C4-2B (cell line): ENCODE measurements around the gene RC3H1.
"Not testable (repeated sequence)": the region's sequence is repeated elsewhere in the genome, so short reads cannot be mapped to it uniquely, and the experiment has no call there.

Source experiments
- H3K27ac ChIP-seq: fragments of 450-650 bp; 2 replicates; pipeline ENCODE4 v1.5.1; 2017
- CTCF ChIP-seq: fragments of 450-650 bp; conservative IDR thresholded peaks from 2 replicates; pipeline ENCODE4 v1.5.1; 2017; ENCODE audit warnings: mild to moderate bottlenecking
- ZFX ChIP-seq: fragments of 450-650 bp; IDR thresholded peaks from 2 replicates; pipeline ENCODE4 v1.6.1; 2017

The RC3H1 gene

GRCh38 chr1:174022080-174022975 lies at the start of gene RC3H1:
Gene RC3H1 (minus strand): TSS chr1:174022357. CDS start chr1:173992985, 29,372 bp downstream.
- H3K27ac ChIP-seq: peak within 1 kb of the TSS; percentile 95
- TF ChIP-seq ZFX (peak; percentile 98), CTCF (no peak)

GRCh38 chr1:174070614-174071013 lies 48.5 kb upstream of the RC3H1 start:
- no peak overlapping the region for H3K27ac ChIP-seq
- no peak for TF ChIP-seq CTCF
- TF ChIP-seq ZFX: no peak

- no peak overlapping the region for H3K27ac ChIP-seq
- no peak for TF ChIP-seq CTCF
- no peak for TF ChIP-seq ZFX
Measured at GRCh38 chr1:174068000-174068399, 45.8 kb upstream of the RC3H1 start.

- no peak for TF ChIP-seq ZFX
- no peak overlapping the region for H3K27ac ChIP-seq
Measured at GRCh38 chr1:174060090-174060489, 37.9 kb upstream of the RC3H1 start.

GRCh38 chr1:174058624-174059023 lies 36.5 kb upstream of the RC3H1 start:
- H3K27ac ChIP-seq: no peak overlapping the region
- TF ChIP-seq ZFX: no peak
- no peak for TF ChIP-seq CTCF

GRCh38 chr1:174056609-174057008 lies 34.5 kb upstream of the RC3H1 start:
- H3K27ac ChIP-seq: not testable (repeated sequence)

- not testable (repeated sequence) for H3K27ac ChIP-seq
Measured at GRCh38 chr1:174055797-174056196, 33.6 kb upstream of the RC3H1 start.

- no peak overlapping the region for H3K27ac ChIP-seq
- TF ChIP-seq ZFX: no peak
- TF ChIP-seq CTCF: no peak
Measured at GRCh38 chr1:174053826-174054225, 31.7 kb upstream of the RC3H1 start.

GRCh38 chr1:174052621-174053020 lies 30.5 kb upstream of the RC3H1 start:
- no peak overlapping the region for H3K27ac ChIP-seq
- TF ChIP-seq ZFX: no peak
- TF ChIP-seq CTCF: no peak
